ENCODE results near the gene ECI1. TPM values are rescaled to one million over a fixed set of nuclear protein-coding genes. Genes with fewer than 3 reads are reported as not detected.

Gene ECI1
- total and polyA plus RNA-seq, 2 experiments from 2014 or later: 118 to 143 TPM

DNA sequence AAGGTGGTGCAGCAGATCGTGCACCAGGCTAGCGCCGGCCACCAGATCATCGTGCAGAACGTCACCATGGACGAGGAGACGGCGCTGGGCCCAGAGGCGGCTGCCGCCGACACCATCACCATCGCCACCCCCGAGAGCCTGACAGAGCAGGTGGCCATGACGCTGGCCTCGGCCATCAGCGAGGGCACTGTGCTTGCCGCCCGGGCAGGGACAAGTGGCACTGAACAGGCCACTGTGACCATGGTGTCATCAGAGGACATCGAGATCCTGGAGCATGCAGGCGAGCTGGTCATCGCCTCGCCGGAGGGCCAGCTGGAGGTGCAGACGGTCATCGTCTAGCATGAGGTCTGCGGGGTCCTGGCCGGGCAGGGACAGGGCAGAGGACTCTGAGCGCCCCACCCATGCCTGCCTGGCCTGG is 16.1 kb downstream of the ECI1 start (continued):
- TF ChIP-seq ZNF114 (CRISPR knock-in tag; IDR thresholded peaks at IDR 0.05) (no peak), NANOG (IDR thresholded peaks at IDR 0.05; ENCODE audit: borderline replicate concordance) (no peak), JUNB (IDR thresholded peaks at IDR 0.05; ENCODE audit: unreplicated experiment) (no peak)
- TF ChIP-seq, protein P1, sequence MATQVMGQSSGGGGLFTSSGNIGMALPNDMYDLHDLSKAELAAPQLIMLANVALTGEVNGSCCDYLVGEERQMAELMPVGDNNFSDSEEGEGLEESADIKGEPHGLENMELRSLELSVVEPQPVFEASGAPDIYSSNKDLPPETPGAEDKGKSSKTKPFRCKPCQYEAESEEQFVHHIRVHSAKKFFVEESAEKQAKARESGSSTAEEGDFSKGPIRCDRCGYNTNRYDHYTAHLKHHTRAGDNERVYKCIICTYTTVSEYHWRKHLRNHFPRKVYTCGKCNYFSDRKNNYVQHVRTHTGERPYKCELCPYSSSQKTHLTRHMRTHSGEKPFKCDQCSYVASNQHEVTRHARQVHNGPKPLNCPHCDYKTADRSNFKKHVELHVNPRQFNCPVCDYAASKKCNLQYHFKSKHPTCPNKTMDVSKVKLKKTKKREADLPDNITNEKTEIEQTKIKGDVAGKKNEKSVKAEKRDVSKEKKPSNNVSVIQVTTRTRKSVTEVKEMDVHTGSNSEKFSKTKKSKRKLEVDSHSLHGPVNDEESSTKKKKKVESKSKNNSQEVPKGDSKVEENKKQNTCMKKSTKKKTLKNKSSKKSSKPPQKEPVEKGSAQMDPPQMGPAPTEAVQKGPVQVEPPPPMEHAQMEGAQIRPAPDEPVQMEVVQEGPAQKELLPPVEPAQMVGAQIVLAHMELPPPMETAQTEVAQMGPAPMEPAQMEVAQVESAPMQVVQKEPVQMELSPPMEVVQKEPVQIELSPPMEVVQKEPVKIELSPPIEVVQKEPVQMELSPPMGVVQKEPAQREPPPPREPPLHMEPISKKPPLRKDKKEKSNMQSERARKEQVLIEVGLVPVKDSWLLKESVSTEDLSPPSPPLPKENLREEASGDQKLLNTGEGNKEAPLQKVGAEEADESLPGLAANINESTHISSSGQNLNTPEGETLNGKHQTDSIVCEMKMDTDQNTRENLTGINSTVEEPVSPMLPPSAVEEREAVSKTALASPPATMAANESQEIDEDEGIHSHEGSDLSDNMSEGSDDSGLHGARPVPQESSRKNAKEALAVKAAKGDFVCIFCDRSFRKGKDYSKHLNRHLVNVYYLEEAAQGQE (IDR thresholded peaks at IDR 0.05; ENCODE audit: unreplicated experiment): no peak

DNA sequence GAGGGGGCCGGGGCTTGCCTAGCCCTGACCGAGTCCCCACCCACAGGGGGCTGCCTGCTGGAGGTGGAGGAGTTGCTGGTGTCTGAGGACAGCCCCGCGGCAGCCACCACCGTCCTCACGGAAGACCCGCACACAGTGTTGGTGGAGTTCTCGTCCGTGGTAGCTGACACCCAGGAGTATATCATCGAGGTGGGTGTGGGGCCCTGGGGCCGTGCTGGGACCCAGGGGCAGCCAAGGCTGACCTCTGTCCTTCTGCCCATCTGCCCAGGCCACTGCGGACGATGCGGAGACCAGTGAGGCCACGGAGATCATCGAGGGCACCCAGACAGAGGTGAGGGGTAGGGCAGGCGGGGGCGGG is 16.6 kb downstream of the ECI1 start:
- Histone ChIP-seq H3K4me2 (no peak overlapping the region), H3K9me2 (ENCODE audit: insufficient read depth) (no peaks in the 10 kb centered on the region), H3F3A (replicated peaks; ENCODE audit: low read depth) (no peaks in the 10 kb centered on the region; the same call in 1 of the 2 replicates), H2AFZ (no peak overlapping the region), H4K20me1 (replicated peaks; ENCODE audit: insufficient read depth) (no peaks in the 10 kb centered on the region; the same call in 1 of the 2 replicates), H3K4me1 (ENCODE audit: insufficient read depth) (no peaks in the 10 kb centered on the region), H3K79me2 (replicated peaks; ENCODE audit: insufficient read depth) (no peaks in the 10 kb centered on the region), H3K4me3 (no peak overlapping the region), H3K36me3 (ENCODE audit: insufficient read depth) (0 out of 2 replicates have a peak, but pooled peaks cover 5% of the 10 kb centered on the region), H3K27me3 (ENCODE audit: insufficient read depth) (peaks cover 18% of the 10 kb centered on the region), H3K27ac (ENCODE audit: low read depth) (no peak overlapping the region)
- Mint-ChIP-seq H3K36me3 (ENCODE audit: low read depth) (peaks cover 10% of the 10 kb centered on the region; the same call in 2 of the 3 replicates), H3K27ac (no peak overlapping the region), H3K4me1 (no peaks in the 10 kb centered on the region), H3K4me3 (no peak overlapping the region), H3K9me3 (no peaks in the 10 kb centered on the region), H3K27me3 (ENCODE audit: insufficient read depth, low read depth, poor library complexity) (peaks cover 25% of the 10 kb centered on the region)
- TF ChIP-seq, protein P1 (IDR thresholded peaks at IDR 0.05; ENCODE audit: unreplicated experiment): no peak
- TF ChIP-seq, protein P2, sequence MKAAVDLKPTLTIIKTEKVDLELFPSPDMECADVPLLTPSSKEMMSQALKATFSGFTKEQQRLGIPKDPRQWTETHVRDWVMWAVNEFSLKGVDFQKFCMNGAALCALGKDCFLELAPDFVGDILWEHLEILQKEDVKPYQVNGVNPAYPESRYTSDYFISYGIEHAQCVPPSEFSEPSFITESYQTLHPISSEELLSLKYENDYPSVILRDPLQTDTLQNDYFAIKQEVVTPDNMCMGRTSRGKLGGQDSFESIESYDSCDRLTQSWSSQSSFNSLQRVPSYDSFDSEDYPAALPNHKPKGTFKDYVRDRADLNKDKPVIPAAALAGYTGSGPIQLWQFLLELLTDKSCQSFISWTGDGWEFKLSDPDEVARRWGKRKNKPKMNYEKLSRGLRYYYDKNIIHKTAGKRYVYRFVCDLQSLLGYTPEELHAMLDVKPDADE (IDR thresholded peaks at IDR 0.05): no peak
- TF ChIP-seq EZH2phosphoT487 (IDR thresholded peaks at IDR 0.05; ENCODE audit: unreplicated experiment): no peak
- no peak for TF ChIP-seq NANOG (IDR thresholded peaks at IDR 0.05; ENCODE audit: borderline replicate concordance)
- no peak for TF ChIP-seq CREB1 (CRISPR knock-in tag; IDR thresholded peaks at IDR 0.05; ENCODE audit: low read depth)
- no peak for TF ChIP-seq EZH2 (IDR thresholded peaks at IDR 0.05; ENCODE audit: low read depth, unreplicated experiment)
- TF ChIP-seq STAT1 (IDR thresholded peaks at IDR 0.05; ENCODE audit: unreplicated experiment): no peak
- no peak for TF ChIP-seq ZNF114 (CRISPR knock-in tag; IDR thresholded peaks at IDR 0.05)
- TF ChIP-seq, protein P3, sequence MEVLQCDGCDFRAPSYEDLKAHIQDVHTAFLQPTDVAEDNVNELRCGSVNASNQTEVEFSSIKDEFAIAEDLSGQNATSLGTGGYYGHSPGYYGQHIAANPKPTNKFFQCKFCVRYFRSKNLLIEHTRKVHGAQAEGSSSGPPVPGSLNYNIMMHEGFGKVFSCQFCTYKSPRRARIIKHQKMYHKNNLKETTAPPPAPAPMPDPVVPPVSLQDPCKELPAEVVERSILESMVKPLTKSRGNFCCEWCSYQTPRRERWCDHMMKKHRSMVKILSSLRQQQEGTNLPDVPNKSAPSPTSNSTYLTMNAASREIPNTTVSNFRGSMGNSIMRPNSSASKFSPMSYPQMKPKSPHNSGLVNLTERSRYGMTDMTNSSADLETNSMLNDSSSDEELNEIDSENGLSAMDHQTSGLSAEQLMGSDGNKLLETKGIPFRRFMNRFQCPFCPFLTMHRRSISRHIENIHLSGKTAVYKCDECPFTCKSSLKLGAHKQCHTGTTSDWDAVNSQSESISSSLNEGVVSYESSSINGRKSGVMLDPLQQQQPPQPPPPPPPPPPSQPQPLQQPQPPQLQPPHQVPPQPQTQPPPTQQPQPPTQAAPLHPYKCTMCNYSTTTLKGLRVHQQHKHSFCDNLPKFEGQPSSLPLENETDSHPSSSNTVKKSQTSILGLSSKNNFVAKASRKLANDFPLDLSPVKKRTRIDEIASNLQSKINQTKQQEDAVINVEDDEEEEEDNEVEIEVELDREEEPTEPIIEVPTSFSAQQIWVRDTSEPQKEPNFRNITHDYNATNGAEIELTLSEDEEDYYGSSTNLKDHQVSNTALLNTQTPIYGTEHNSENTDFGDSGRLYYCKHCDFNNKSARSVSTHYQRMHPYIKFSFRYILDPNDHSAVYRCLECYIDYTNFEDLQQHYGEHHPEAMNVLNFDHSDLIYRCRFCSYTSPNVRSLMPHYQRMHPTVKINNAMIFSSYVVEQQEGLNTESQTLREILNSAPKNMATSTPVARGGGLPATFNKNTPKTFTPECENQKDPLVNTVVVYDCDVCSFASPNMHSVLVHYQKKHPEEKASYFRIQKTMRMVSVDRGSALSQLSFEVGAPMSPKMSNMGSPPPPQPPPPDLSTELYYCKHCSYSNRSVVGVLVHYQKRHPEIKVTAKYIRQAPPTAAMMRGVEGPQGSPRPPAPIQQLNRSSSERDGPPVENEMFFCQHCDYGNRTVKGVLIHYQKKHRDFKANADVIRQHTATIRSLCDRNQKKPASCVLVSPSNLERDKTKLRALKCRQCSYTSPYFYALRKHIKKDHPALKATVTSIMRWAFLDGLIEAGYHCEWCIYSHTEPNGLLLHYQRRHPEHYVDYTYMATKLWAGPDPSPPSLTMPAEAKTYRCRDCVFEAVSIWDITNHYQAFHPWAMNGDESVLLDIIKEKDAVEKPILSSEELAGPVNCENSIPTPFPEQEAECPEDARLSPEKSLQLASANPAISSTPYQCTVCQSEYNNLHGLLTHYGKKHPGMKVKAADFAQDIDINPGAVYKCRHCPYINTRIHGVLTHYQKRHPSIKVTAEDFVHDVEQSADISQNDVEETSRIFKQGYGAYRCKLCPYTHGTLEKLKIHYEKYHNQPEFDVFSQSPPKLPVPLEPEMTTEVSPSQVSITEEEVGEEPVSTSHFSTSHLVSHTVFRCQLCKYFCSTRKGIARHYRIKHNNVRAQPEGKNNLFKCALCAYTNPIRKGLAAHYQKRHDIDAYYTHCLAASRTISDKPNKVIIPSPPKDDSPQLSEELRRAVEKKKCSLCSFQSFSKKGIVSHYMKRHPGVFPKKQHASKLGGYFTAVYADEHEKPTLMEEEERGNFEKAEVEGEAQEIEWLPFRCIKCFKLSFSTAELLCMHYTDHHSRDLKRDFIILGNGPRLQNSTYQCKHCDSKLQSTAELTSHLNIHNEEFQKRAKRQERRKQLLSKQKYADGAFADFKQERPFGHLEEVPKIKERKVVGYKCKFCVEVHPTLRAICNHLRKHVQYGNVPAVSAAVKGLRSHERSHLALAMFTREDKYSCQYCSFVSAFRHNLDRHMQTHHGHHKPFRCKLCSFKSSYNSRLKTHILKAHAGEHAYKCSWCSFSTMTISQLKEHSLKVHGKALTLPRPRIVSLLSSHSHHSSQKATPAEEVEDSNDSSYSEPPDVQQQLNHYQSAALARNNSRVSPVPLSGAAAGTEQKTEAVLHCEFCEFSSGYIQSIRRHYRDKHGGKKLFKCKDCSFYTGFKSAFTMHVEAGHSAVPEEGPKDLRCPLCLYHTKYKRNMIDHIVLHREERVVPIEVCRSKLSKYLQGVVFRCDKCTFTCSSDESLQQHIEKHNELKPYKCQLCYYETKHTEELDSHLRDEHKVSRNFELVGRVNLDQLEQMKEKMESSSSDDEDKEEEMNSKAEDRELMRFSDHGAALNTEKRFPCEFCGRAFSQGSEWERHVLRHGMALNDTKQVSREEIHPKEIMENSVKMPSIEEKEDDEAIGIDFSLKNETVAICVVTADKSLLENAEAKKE (CRISPR knock-in tag; IDR thresholded peaks at IDR 0.05): no peak
- ATAC-seq (no peak), DNase-seq (ENCODE audit: low spot score) (no peak)

All from GM23338 (cell line).